GM20431 (cell line): ENCODE measurements around the gene ACADVL.

Experiments used
- in situ Hi-C: fragments of 300-500 bp; cut with MseI, MboI; formaldehyde crosslinking; loops from one replicate; pipeline ENCODE4 v1.15.0; 2020; ENCODE audit warnings: low sequenced_read_pairs; ENCODE audit not compliant: unreplicated experiment

ACADVL gene

DNA sequence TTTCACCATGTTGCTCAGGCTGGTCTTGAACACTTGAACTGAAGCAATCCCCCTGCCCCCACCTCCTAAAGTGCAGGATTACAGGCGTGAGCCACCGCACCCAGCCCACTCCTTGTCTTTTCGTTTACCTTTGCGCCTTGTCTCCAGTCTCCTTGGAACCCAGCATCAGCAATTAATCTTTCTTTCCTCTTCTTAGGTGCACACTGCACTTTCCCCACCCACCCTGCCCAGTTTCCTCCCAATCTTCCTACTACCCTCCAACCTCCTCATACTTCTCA is 44.0 kb downstream of the ACADVL start:
- in situ Hi-C loops = no loop called here

GRCh38 chr17:7266784-7267183 is 47.0 kb downstream of the ACADVL start:
- in situ Hi-C loops = no loop called here
